ENCODE results near the gene GPHN. TPM values are rescaled to one million over a fixed set of nuclear protein-coding genes. Genes with fewer than 3 reads are reported as not detected.

Gene GPHN
- total RNA-seq, 1 experiment from 2014 or later, result 4.1 TPM

DNA sequence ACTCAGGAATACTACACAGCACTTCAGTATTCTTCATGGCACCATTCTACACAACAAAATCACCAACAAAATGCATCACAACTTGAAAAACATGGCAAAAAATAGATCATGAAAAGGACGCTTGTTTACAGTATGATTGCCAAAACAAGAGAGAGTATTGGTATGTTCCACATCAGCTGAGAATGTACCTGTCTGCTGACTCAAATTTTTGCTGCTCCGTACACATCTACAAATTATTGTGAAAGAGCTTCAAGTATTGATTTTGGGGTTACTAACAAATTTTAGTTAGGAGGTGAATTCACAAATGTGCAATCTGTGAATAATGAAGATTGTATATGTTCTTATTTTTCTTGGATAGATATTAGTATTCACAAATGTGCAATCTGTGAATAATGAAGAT, 105.4 kb downstream of the GPHN start:
- Histone ChIP-seq H3K9me2 (replicated peaks; ENCODE audit: insufficient read depth, low read length) (no peaks in the 10 kb centered on the region), H3K4me2 (ENCODE audit: low read depth, low read length, poor library complexity, severe bottlenecking) (no peak overlapping the region), H3K9ac (ENCODE audit: low read length) (no peak overlapping the region), H3K27me3 (ENCODE audit: low read length) (no peaks in the 10 kb centered on the region), H2AFZ (ENCODE audit: low read length) (no peak overlapping the region), H3K27ac (ENCODE audit: low read length) (no peak overlapping the region), H4K20me1 (ENCODE audit: insufficient read depth, low read depth, low read length) (no peaks in the 10 kb centered on the region), H3K4me1 (ENCODE audit: low read length) (no peaks in the 10 kb centered on the region), H3K79me2 (ENCODE audit: low read length) (no peaks in the 10 kb centered on the region), H3K9me3 (ENCODE audit: low read length) (peaks cover 9% of the 10 kb centered on the region), H3K36me3 (ENCODE audit: insufficient read depth, low read length) (no peaks in the 10 kb centered on the region), H3K4me3 (ENCODE audit: low read length) (no peak overlapping the region)
- DNase-seq, result peak; percentile 14

- no peaks in the 10 kb centered on the region for H3K36me3 ChIP-seq (ENCODE audit: insufficient read depth, low read length)
- peaks cover 9% of the 10 kb centered on the region for H4K20me1 ChIP-seq (ENCODE audit: insufficient read depth, low read depth, low read length)
- no peaks in the 10 kb centered on the region for H3K79me2 ChIP-seq (ENCODE audit: low read length)
- no peak overlapping the region for H3K4me2 ChIP-seq (ENCODE audit: low read depth, low read length, poor library complexity, severe bottlenecking)
- peaks cover 12% of the 10 kb centered on the region for H3K9me3 ChIP-seq (ENCODE audit: low read length)
- H3K4me1 ChIP-seq (ENCODE audit: low read length), result no peaks in the 10 kb centered on the region
- H3K9ac ChIP-seq (ENCODE audit: low read length), result no peak overlapping the region
- H3K27me3 ChIP-seq (ENCODE audit: low read length), result 0 out of 2 replicates have a peak, but pooled peaks cover 3% of the 10 kb centered on the region
- DNase-seq, result no peak
- H3K9me2 ChIP-seq (replicated peaks; ENCODE audit: insufficient read depth, low read length), result no peaks in the 10 kb centered on the region
- no peak overlapping the region for H3K4me3 ChIP-seq (ENCODE audit: low read length)
- no peak overlapping the region for H2AFZ ChIP-seq (ENCODE audit: low read length)
- H3K27ac ChIP-seq (ENCODE audit: low read length), result no peak overlapping the region
Observed at GRCh38 chr14:66619952-66620351, 112.0 kb downstream of the GPHN start.

- no peak overlapping the region for H3K4me3 ChIP-seq (ENCODE audit: low read length)
- H2AFZ ChIP-seq (ENCODE audit: low read length), result no peak overlapping the region
- H3K27me3 ChIP-seq (ENCODE audit: low read length), result 0 out of 2 replicates have a peak, but pooled peaks cover 3% of the 10 kb centered on the region
- H3K9me2 ChIP-seq (replicated peaks; ENCODE audit: insufficient read depth, low read length), result no peaks in the 10 kb centered on the region
- H3K4me2 ChIP-seq (ENCODE audit: low read depth, low read length, poor library complexity, severe bottlenecking), result no peak overlapping the region
- H3K36me3 ChIP-seq (ENCODE audit: insufficient read depth, low read length), result no peaks in the 10 kb centered on the region
- H3K27ac ChIP-seq (ENCODE audit: low read length), result no peak overlapping the region
- H4K20me1 ChIP-seq (ENCODE audit: insufficient read depth, low read depth, low read length), result peaks cover 15% of the 10 kb centered on the region
- H3K9ac ChIP-seq (ENCODE audit: low read length), result no peak overlapping the region
- DNase-seq, result peak; percentile 37
- no peaks in the 10 kb centered on the region for H3K4me1 ChIP-seq (ENCODE audit: low read length)
- H3K9me3 ChIP-seq (ENCODE audit: low read length), result peaks cover 4% of the 10 kb centered on the region
- no peaks in the 10 kb centered on the region for H3K79me2 ChIP-seq (ENCODE audit: low read length)
Observed at GRCh38 chr14:66623838-66624237, 115.9 kb downstream of the GPHN start.

GRCh38 chr14:66624336-66624937, 116.5 kb downstream of the GPHN start:
- Histone ChIP-seq H3K27me3 (ENCODE audit: low read length) (0 out of 2 replicates have a peak, but pooled peaks cover 3% of the 10 kb centered on the region), H3K4me3 (ENCODE audit: low read length) (no peak overlapping the region), H3K9me2 (replicated peaks; ENCODE audit: insufficient read depth, low read length) (no peaks in the 10 kb centered on the region), H3K4me1 (ENCODE audit: low read length) (no peaks in the 10 kb centered on the region), H3K4me2 (ENCODE audit: low read depth, low read length, poor library complexity, severe bottlenecking) (no peak overlapping the region), H2AFZ (ENCODE audit: low read length) (no peak overlapping the region), H3K27ac (ENCODE audit: low read length) (no peak overlapping the region), H3K36me3 (ENCODE audit: insufficient read depth, low read length) (no peaks in the 10 kb centered on the region), H3K79me2 (ENCODE audit: low read length) (no peaks in the 10 kb centered on the region), H4K20me1 (ENCODE audit: insufficient read depth, low read depth, low read length) (peaks cover 15% of the 10 kb centered on the region), H3K9me3 (ENCODE audit: low read length) (peaks cover 4% of the 10 kb centered on the region), H3K9ac (ENCODE audit: low read length) (no peak overlapping the region)
- DNase-seq, result peak; percentile 84

- Histone ChIP-seq H3K4me2 (ENCODE audit: low read depth, low read length, poor library complexity, severe bottlenecking) (no peak overlapping the region), H4K20me1 (ENCODE audit: insufficient read depth, low read depth, low read length) (peaks cover 15% of the 10 kb centered on the region), H3K9ac (ENCODE audit: low read length) (no peak overlapping the region), H3K9me2 (replicated peaks; ENCODE audit: insufficient read depth, low read length) (no peaks in the 10 kb centered on the region), H3K4me1 (ENCODE audit: low read length) (no peaks in the 10 kb centered on the region), H3K9me3 (ENCODE audit: low read length) (no peaks in the 10 kb centered on the region), H3K27me3 (ENCODE audit: low read length) (no peaks in the 10 kb centered on the region), H3K36me3 (ENCODE audit: insufficient read depth, low read length) (no peaks in the 10 kb centered on the region), H3K27ac (ENCODE audit: low read length) (no peak overlapping the region), H3K79me2 (ENCODE audit: low read length) (no peaks in the 10 kb centered on the region), H3K4me3 (ENCODE audit: low read length) (no peak overlapping the region), H2AFZ (ENCODE audit: low read length) (no peak overlapping the region)
- no peak for DNase-seq
Observed at GRCh38 chr14:66628636-66629035, 120.7 kb downstream of the GPHN start.

DNA sequence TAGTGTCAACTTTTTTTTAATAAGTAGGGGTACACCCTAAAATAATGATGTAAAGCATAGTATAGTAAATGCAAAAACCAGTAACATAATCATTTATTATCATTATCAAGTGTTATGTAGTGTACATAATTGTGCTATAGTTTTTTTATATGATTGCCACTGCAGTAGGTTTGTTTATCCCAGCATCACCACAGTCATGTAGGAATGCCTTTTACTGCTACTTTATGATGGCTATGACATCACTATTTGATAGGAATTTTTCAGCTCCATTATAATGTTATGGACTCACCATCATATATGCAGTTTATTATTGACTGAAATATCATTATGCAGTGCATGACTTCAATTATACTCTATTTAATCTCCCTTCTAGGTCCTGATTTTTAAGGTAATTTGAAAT, 121.6 kb downstream of the GPHN start:
- Histone ChIP-seq H3K9me3 (ENCODE audit: low read length) (no peaks in the 10 kb centered on the region), H3K4me2 (ENCODE audit: low read depth, low read length, poor library complexity, severe bottlenecking) (no peak overlapping the region), H3K27ac (ENCODE audit: low read length) (no peak overlapping the region), H3K36me3 (ENCODE audit: insufficient read depth, low read length) (no peaks in the 10 kb centered on the region), H3K9me2 (replicated peaks; ENCODE audit: insufficient read depth, low read length) (no peaks in the 10 kb centered on the region), H2AFZ (ENCODE audit: low read length) (no peak overlapping the region), H3K27me3 (ENCODE audit: low read length) (no peaks in the 10 kb centered on the region), H3K79me2 (ENCODE audit: low read length) (no peaks in the 10 kb centered on the region), H3K9ac (ENCODE audit: low read length) (no peak overlapping the region), H4K20me1 (ENCODE audit: insufficient read depth, low read depth, low read length) (peaks cover 10% of the 10 kb centered on the region), H3K4me3 (ENCODE audit: low read length) (no peak overlapping the region), H3K4me1 (ENCODE audit: low read length) (no peaks in the 10 kb centered on the region)
- no peak for DNase-seq

DNA sequence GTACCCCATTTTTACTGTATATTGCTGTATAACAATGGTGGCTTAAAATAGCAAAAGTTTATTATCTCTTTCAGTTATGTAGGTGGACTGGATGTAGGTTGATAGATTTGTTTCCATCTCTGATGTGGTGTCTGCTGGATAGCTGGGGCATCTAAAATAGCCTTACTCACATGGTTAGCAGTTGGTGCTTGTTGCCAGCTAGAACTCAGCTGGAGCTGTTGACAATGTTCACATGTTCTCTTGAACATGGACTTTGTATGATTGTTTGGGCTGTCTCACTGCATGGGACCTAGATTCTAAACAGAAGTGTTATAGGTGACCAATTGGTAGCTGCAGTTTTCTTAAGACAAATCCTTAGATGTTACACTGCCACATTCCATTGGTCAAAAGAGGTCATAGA, 126.9 kb downstream of the GPHN start:
- H3K79me2 ChIP-seq (ENCODE audit: low read length), result no peaks in the 10 kb centered on the region
- no peak overlapping the region for H3K27ac ChIP-seq (ENCODE audit: low read length)
- H3K9me2 ChIP-seq (replicated peaks; ENCODE audit: insufficient read depth, low read length), result no peaks in the 10 kb centered on the region
- H3K4me2 ChIP-seq (ENCODE audit: low read depth, low read length, poor library complexity, severe bottlenecking), result no peak overlapping the region
- no peak for DNase-seq
- no peaks in the 10 kb centered on the region for H3K9me3 ChIP-seq (ENCODE audit: low read length)
- H4K20me1 ChIP-seq (ENCODE audit: insufficient read depth, low read depth, low read length), result no peaks in the 10 kb centered on the region
- H3K4me1 ChIP-seq (ENCODE audit: low read length), result no peaks in the 10 kb centered on the region
- no peaks in the 10 kb centered on the region for H3K36me3 ChIP-seq (ENCODE audit: insufficient read depth, low read length)
- H3K4me3 ChIP-seq (ENCODE audit: low read length), result no peak overlapping the region
- H3K27me3 ChIP-seq (ENCODE audit: low read length), result no peaks in the 10 kb centered on the region; the same call in 1 of the 2 replicates
- no peak overlapping the region for H3K9ac ChIP-seq (ENCODE audit: low read length)
- H2AFZ ChIP-seq (ENCODE audit: low read length), result no peak overlapping the region

GRCh38 chr14:66635435-66635834, 127.5 kb downstream of the GPHN start:
- no peaks in the 10 kb centered on the region for H3K4me1 ChIP-seq (ENCODE audit: low read length)
- H3K4me3 ChIP-seq (ENCODE audit: low read length), result no peak overlapping the region
- no peak overlapping the region for H3K9ac ChIP-seq (ENCODE audit: low read length)
- no peak overlapping the region for H3K27ac ChIP-seq (ENCODE audit: low read length)
- no peaks in the 10 kb centered on the region for H3K79me2 ChIP-seq (ENCODE audit: low read length)
- H3K9me3 ChIP-seq (ENCODE audit: low read length), result no peaks in the 10 kb centered on the region
- H3K9me2 ChIP-seq (replicated peaks; ENCODE audit: insufficient read depth, low read length), result no peaks in the 10 kb centered on the region
- no peak for DNase-seq
- no peaks in the 10 kb centered on the region for H4K20me1 ChIP-seq (ENCODE audit: insufficient read depth, low read depth, low read length)
- H3K36me3 ChIP-seq (ENCODE audit: insufficient read depth, low read length), result no peaks in the 10 kb centered on the region
- no peak overlapping the region for H2AFZ ChIP-seq (ENCODE audit: low read length)
- H3K27me3 ChIP-seq (ENCODE audit: low read length), result no peaks in the 10 kb centered on the region; the same call in 1 of the 2 replicates
- no peak overlapping the region for H3K4me2 ChIP-seq (ENCODE audit: low read depth, low read length, poor library complexity, severe bottlenecking)
